OCI-M1 (cell line): ENCODE measurements around the gene BOD1L1.

Experiments used
- DNase-seq: peaks from one replicate; lab custom pipeline; 2025; lab: John Stamatoyannopoulos, UW

Gene BOD1L1

DNA sequence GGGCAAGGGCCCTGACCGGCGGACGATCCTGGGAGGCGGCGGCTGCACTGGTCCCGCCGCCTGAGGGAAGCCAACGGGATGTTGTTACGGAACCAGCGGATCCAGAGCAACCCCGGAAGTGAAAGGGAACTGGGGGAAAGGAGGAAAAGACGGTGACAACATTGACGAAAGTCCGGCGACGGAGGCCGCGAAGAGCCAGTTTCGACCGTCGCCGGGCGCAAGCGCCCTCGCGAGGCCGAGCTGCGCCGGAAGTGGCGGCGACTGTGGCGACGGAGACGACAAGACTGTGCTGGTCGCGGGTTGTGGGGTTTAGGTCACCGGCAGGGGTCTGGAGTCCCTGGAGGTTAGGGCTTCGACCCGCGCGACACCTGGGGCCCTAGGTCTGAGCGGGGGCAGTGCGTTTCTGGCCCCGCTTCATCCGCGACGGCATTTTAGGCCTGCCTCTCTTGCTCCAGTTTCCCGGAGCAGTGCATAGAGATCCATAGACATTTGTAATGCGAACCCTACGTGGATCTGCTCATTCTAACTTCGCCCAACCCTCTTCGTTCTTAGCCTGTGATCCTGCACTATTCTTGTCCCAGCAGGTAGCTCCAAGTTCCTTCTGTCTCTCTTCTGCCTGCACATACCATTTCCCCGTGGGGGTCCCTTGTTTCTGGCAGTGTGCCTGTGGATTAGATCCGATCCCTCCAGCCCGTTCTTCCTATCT lies at the start of gene BOD1L1:
Gene BOD1L1 (minus strand): TSS at position 120 of the 706 bp plus-strand sequence. CDS start 138 bp downstream, outside the sequence.
- peak; percentile 93 for DNase-seq

GRCh38 chr4:13674971-13675370 lies 47.4 kb upstream of the BOD1L1 start:
- DNase-seq = no peak

DNA sequence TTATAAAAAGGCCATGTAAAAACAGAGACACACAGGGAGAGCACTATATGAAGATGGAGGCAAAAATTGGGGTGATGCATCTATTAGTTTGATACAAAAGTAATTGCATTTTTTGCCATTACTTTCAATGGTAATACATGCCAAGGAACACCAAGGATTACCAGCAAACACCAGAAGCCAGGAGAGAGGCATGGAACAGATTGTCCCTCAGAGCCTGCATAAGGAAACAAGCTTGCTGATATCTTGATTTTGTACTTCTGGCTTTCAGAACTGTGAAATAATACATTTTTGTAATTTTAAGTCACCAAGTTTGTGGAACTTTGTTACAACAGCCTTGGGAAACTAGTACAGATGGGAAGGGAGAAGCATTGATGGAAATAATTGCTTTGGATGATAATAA lies 45.6 kb upstream of the BOD1L1 start:
- no peak for DNase-seq

- DNase-seq = no peak
Measured at GRCh38 chr4:13670456-13671160, 43.1 kb upstream of the BOD1L1 start.

DNA sequence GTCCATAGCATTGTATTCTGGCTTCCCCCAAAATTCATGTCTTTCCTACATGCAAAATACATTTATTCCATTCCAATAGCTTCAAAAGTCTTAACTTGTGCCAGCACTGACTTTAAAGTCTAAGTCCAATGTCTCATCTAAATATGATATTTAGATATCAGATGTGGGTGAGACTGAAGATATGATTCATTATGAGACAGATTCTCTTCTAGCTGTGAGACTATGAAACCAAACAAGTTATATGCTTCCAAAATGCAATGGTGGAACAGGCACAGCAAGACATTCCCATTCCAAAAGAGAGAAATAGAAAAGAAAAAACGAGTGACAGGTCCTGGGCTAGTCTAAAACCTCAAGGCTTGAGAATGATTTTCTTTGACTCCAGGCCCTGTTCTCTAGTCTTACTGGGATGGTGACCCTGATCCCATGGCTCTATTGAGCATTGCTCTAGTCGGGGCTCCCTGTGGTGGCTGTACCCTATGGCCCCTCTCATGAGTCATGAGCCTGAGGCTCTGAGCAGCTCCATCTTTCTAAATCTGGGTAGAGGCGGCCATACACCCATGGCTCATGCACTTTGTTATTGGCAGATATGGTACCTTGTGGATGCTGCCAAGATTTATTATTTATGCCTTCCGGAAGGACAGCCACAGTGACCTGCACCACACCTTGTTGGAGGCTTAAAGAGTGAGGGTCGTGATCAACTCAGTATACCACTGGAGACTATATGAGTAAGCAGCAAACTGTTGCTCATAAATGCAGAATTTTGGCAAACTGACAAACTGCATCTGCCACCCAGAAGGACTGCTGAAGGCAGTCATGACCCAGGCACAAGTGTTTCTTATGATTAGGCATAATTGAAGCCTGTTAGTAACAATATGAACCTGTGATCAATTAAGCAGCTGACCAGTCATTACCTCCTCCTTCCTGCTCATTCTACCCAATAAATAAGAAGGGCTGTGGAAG lies 38.5 kb upstream of the BOD1L1 start:
- no peak for DNase-seq

DNA sequence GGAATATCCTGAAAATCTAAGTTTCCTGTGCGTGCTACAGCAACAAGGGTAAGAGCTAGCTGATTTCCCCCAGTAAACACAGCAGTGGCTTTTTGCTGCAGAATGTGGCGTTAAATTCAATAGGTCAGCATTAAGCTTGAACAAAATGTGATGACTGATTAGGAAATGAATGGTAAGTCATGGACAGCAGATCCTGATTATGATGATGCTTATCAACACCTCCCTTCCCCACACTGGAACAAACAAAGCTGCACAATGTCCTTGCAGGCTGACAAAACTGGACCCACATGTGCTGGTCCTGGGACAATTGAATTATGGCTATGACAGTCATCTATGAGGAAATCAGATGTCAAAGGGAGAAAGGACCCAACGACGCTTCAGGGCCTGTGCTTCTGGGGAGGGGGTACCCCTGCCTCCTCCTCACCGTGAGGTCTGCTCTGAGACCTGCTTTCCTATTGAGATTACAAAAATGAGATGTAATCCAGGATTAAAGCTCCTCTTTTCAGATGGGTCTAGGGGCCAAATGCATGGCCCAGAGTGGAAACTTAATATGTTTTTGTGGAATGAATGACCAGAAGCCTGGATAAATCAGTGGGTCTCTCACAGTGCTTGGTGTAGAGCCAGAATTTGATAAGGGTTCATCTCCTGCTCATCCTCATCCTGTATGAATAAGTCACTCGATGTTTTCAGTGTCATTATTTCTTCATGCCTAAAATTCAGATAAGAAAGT lies 32.0 kb upstream of the BOD1L1 start:
- no peak for DNase-seq

GRCh38 chr4:13656569-13657405 lies 29.3 kb upstream of the BOD1L1 start:
- DNase-seq = peak; percentile 77

DNA sequence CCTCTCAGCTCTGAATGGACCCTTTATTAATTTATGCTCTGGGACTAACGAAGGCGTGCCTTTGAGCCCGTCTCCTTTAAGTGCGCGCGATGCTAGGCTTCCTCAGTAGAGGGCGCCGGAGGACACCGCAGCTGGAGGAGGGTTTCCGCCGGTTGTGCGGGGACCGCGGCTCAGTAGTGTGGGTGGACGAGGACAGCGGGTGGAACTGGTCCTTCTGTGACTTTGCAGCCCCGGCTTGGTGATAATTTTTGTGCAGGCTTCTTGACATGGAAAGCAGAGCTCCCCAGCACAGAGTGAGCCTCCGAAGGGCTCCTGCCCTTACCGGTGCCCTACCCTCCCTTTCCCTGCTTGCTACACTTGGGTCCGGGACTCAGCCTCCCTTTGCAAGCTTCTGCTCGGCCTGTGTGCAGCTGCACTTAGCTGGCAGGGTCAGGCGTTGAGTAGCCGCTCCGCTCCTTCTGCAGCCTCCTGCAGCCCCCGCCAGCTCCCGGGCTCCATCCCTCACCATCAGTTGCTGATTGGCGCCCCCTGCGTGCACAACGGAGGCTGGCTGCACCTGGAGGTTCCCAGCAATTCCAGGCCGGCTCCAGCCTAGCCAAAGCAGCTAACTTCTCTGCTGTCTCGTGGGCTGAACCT lies 26.8 kb upstream of the BOD1L1 start:
- peak; percentile 81 for DNase-seq

GRCh38 chr4:13653766-13654161 lies 26.2 kb upstream of the BOD1L1 start:
- no peak for DNase-seq

DNA sequence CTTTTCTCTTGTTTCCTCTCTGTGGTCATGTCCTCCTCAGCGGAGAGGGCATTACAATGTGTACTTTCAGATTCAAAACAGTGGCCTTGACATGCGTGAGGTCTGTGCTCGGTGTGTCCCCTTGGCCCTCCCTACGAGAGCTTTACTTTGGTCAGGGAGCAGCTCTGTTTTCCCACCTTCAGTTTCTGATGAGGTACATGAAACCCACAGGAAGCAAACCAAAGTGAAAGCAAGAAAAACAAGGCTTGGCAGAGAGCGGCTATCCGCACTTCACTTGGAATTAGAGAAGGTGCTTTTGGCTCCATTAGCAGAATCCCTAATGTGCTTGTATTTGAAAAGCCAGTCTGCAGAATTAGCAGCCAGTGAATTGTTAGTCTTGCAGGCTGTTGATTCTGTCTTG lies 19.5 kb upstream of the BOD1L1 start:
- no peak for DNase-seq

- no peak for DNase-seq
Measured at GRCh38 chr4:13645075-13645474, 17.6 kb upstream of the BOD1L1 start.

DNA sequence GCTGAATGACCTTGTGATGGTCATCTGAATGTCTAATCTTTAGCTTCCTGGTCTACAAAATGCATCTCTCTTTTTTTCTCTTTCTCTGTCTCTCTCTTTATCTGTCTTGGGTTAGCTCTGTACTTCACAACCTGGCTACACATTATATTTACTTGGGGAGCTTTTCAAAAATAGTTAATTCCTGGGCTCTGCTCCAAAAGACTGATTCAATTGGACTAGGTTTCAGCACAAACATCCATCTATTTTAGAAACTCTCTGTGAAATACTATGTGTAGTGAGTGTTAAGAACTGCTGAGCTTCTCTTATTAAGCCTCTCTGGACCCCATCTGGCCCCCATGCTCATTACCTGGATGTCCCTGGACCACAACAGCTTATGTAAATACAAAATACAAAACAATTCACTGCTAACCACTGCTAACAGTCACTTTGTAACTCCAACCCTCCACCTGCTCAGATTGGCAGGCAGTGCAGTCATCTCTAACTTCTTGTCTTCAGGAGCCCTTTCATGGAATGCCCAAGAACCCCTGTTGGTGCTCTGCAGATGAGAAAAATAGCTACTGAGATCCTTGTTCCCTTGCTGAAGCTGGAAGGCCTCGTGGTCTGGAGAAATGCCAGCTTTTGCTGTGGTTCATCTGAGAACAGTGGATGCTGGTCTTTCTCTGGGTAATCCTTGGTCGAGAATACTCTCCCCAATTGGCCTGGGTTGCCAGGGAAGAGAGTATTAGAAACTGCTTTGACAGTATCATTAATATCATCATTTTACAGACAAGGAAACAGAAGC lies 14.8 kb upstream of the BOD1L1 start:
- DNase-seq = peak; percentile 6

GRCh38 chr4:13641084-13641483 lies 13.6 kb upstream of the BOD1L1 start:
- no peak for DNase-seq

- peak; percentile 12 for DNase-seq
Measured at GRCh38 chr4:13640149-13640940, 12.8 kb upstream of the BOD1L1 start.

DNA sequence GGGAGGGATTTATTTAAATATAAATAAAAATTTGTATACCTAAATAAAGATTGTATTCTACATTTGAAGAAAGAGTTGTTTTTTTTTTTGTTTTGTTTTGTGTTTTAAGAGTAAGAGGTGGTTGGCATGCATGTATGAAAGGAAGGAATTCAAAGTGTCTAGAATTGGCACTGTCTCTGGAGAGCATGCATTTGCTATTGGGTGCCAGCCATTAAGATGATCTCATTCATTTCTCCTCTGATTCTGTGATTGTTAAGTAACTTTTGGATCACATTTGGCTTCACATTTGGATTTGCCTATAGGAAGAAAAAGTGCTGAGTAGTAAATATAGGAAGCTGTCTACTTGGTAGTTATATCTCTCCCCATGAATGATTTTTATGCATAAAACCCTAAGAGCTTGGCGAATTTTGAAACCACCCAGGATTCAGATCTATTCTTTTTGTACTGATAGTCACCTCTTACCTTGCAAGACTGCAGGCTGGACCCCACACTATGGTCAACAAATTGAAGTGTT lies 7.8 kb upstream of the BOD1L1 start:
- DNase-seq = no peak

GRCh38 chr4:13633671-13634070 lies 6.1 kb upstream of the BOD1L1 start:
- no peak for DNase-seq

GRCh38 chr4:13627178-13627605 lies 333 bp downstream of the BOD1L1 start:
- peak; percentile 45 for DNase-seq

- DNase-seq = no peak
Measured at GRCh38 chr4:13626492-13627177, 890 bp downstream of the BOD1L1 start.
